Activated CD4-positive, alpha-beta T cell treated with anti-CD3 and anti-CD28 coated beads, Interleukin-2, amount 50 U/mL, for 1 hour (primary cell): ENCODE measurements around the gene PPIF.
A peak's percentile ranks its signal among the peaks of the same experiment; 100 is the strongest.
"Not testable (repeated sequence)": the region's sequence is repeated elsewhere in the genome, so short reads cannot be mapped to it uniquely, and the experiment has no call there.

Experiments
- DNase-seq: peaks from one replicate; pipeline ENCODE4 v3.0.0-alpha.2; 2020

The PPIF gene

DNA sequence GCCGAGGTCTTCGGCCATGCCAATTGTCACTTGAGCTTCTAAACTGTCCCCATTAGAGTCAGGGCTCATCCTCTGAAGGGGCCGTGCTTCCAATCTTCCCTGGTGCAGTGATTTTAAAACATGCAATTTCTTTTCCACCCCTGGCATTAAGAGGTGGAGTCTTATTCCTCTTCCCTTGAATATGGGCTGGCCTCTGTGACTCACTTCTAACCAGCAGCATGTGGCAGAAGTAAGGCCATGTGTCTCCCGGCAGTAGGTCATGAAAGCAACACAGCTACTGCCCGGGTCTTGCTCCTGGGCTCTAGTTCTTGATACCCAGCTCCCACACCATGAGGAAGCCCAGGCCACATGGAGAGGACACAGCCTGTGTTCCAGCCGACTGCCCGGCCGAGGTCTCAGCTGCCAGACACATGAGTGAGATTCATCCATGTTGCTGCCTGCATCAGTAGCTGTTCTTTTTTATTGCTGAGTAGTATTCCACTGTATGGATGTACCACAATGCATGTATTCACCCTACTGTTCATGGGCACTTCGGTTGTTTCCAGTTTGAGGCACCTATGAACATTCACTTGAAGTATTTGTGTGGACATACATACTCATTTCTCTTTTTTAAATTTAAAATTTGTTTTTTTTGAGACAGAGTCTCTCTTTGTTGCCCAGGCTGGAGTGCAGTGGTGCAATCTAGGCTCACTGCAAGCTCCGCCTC is 14.5 kb upstream of the PPIF start:
- DNase-seq: not testable (repeated sequence)

GRCh38 chr10:79333513-79333912 is 13.8 kb upstream of the PPIF start:
- no peak for DNase-seq

GRCh38 chr10:79334573-79334972 is 12.7 kb upstream of the PPIF start:
- DNase-seq: no peak

DNA sequence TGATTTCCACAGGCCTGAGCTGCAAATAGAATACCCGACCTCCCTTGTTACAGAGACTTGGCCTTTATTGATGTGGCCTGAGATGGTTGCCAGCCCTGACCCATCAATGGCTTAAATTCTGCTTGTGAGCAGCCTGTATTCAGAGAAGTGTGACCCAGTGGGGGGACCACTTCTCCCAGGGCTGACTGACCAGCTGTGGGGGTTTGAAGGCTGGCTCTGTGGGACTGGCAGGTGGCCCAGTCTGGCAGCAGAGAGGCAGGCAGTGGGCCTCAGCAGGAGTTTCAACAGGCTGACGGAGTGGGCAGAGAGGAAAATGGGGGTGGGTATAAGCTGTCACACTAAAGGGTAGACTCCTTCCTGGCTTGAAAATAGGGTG is 12.2 kb upstream of the PPIF start:
- DNase-seq: no peak

GRCh38 chr10:79335470-79336235 is 11.6 kb upstream of the PPIF start:
- no peak for DNase-seq

DNA sequence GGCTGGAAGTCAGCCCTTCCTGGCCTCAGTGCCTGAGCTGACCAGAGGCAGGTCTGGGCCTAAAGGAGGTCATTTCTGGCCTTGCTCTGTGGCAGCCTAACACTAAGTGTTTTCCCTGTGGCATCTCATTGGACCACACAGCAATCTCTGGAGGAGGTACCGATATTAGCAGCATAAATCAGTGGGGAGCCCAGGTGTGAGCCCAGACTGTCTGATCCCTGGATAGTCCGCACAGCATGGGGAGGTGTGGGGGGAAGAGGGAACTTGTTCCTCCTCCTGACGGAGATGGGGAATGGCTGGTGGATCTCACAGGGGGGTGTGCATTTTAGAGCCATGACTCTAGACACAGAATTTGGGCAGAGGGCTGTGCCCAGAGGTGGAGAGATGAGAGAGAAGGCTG is 11.0 kb upstream of the PPIF start:
- no peak for DNase-seq

GRCh38 chr10:79336739-79337138 is 10.5 kb upstream of the PPIF start:
- no peak for DNase-seq

- DNase-seq: not testable (repeated sequence)
Measured at GRCh38 chr10:79337783-79338469, 9.3 kb upstream of the PPIF start.

- DNase-seq: no peak
Measured at GRCh38 chr10:79339266-79339665, 8.0 kb upstream of the PPIF start.

GRCh38 chr10:79340646-79341244 is 6.5 kb upstream of the PPIF start:
- no peak for DNase-seq

- no peak for DNase-seq
Measured at GRCh38 chr10:79342295-79342761, 4.9 kb upstream of the PPIF start.

DNA sequence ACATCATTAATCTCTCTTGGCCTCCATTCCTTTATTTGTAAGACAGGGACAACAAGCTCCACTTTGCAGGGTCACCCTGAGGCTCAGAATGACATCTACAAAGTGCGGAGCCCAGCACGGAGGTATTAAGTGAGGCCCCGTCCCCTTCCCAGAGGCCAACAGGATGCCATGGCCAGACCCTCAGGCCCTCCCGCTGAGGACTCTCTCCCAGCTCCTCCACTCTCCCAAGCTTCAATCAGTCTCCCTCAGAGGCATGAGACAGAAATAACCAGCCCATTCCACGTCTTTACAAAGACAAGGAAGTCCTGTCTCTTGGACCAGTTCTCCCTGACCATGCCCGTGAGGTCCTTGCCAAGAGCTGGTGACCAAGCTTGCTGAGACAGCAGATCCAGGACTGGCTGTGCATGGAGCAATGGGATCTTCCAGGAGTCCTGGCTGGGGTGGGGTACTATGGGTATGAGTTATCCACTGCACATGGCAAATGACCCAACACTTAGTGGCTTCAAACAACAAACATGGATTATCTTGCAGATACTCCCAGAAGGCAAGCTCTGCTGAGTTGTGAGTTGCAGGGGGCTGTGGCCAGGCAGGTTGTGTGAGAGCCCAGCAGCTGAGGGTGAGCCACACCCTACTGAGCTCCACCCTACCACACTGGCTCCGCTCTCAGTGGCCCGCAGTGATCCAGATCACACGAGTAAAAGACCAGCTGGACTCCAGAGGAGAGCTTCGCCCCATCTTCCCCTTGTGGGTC is 4.3 kb upstream of the PPIF start:
- no peak for DNase-seq

GRCh38 chr10:79344502-79345195 is 2.6 kb upstream of the PPIF start:
- no peak for DNase-seq

GRCh38 chr10:79345241-79346011 is 1.8 kb upstream of the PPIF start:
- no peak for DNase-seq

DNA sequence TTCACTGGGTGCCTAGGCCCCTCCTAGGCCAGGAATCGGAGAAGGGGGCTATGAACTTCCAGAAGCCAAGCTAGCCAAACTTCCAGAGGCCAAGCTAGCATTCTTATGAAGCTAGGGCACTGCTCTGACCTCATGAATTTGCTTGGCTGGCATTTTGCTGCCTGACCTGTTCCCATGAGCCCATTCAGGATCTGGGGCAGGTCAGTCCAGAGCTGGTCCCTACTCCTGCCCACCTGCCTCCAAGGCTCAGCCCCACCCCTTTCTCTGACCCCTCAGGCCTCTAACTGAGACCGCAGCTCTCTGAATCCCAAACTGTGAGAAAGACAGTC is 1.3 kb upstream of the PPIF start:
- no peak for DNase-seq

DNA sequence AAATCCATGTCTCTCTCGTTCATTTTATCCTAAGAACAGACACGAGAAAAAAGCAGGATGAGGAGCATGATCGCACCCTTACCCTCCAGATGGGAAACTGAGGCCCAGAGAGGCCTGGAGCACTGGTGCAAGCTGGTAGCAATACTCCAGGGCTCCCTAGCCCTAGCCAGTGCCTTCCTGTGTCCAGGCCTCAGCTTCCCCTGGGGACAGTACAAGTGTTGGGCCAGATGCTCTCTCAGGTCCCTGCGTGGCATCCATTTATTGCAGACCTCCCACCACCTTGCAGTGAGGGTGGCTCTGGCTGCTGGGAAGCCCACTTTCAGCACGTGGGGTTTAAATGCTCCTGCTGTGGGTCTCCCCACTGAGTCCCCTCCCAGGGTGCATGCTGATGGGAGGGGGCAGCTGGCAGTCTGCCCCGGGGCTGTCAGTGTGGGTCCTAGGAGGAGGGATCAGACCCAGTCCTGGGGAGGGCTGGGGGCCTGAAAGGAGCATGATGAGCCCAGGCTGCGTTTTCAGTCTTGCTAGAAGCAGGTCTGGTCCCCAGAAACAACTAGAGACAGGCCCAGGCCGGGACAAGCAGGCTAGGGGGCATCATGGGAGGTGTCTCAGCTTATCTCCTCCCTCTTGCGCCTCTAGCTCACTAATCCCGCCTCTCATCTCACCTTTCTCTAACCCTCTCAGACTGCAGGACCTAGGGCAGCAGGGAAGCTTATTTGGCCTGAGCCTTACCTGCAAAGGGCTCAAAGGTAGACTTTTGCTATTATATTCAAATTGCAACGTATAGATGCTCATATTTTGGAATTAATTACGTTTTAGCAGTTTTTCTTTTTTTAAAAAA is 662 bp upstream of the PPIF start:
- DNase-seq: no peak

GRCh38 chr10:79347894-79348639 is 798 bp downstream of the PPIF start:
- DNase-seq: peak; percentile 62

DNA sequence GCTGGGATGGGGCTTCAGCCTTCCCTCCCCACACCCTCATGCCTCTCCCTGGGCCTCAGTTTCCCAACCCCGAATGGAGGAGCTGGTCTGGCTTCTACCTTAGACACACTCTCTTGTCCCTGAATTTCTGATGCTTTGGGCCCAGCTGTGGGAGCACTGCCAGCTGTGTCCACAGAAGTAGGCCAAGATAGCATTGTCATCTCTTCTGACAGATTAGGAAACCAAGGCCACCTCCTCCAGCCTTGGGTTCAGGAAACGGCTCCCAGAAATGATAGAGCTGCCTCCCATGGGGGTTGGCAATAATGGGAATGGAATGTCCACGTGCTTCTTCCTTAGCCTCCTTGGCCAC is 1.3 kb downstream of the PPIF start:
- no peak for DNase-seq

DNA sequence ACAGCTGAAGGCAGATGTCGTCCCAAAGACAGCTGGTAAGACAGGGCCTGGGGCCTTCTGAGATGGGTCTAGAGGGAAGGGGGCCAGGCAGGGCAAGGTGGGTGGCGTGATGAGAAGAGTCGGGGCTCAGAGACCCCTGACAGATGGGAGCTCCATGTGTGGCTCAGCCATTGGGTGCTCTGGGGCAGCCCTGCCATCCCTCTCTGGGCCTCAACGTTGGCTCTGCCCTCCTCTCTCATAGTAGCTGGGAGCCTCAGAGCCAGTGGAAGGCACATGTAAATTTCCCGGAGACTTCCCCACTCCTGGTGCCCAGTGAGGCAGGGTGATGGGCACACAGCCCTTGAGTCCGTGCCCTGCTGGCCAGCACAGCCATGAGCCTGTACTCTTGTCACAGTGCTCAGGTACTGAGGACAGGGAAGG is 1.8 kb downstream of the PPIF start:
- no peak for DNase-seq
